Common myeloid progenitor, CD34-positive (primary cell): Measurements from ENCODE around the gene HDGF.

ENCODE experiments used
- CTCF ChIA-PET: fragments of 350-600 bp; sonication (Branson Sonifier 250); formaldehyde crosslinking; loops from one replicate; lab custom pipeline; 2021; ENCODE audit warnings: antibody characterized with exemption; lab: Charles Lee
- POLR2A ChIA-PET: fragments of 350-600 bp; sonication (Branson Sonifier 250); formaldehyde crosslinking; loops from one replicate; lab custom pipeline; 2021; ENCODE audit warnings: antibody characterized with exemption; lab: Charles Lee
- DNase-seq, 3 donors: peaks; one replicate each; pipeline versions ENCODE4 v3.0.0 to v3.0.0-alpha.2; 2013
- H3K27ac ChIP-seq, 2 experiments: 1 replicate in 1 of 2; 2 replicates in 1 of 2; pipeline ENCODE4 v1.7.0; 2013; ENCODE audit warnings: inconsistent platforms in 2 of 2, low read length in 2 of 2, mild to moderate bottlenecking in 2 of 2, low read depth in 1 of 2, moderate library complexity in 1 of 2; ENCODE audit not compliant: severe bottlenecking in 2 of 2, insufficient read depth in 1 of 2, poor library complexity in 1 of 2
- H3K27me3 ChIP-seq, 5 experiments: replicated peaks in 2 of 5; 1 replicate in 3 of 5; 2 replicates in 2 of 5; pipeline versions ENCODE4 v1.6.1 to v1.7.0; 2013; ENCODE audit warnings: low read length in 4 of 5, mild to moderate bottlenecking in 2 of 5, moderate library complexity in 2 of 5, inconsistent platforms in 1 of 5; ENCODE audit not compliant: insufficient read depth in 5 of 5, control insufficient read depth in 4 of 5
- H3K36me3 ChIP-seq, 4 experiments: 1 replicate in 2 of 4; 2 replicates in 2 of 4; pipeline versions ENCODE4 v1.6.1 to v1.7.0; 2013; ENCODE audit warnings: low read length in 3 of 4, control low read depth in 1 of 4, mild to moderate bottlenecking in 1 of 4; ENCODE audit not compliant: control insufficient read depth in 4 of 4, insufficient read depth in 4 of 4
- H3K4me1 ChIP-seq, 4 experiments: 1 replicate in 3 of 4; 2 replicates in 1 of 4; pipeline versions ENCODE4 v1.6.1 to v1.7.1; 2013; ENCODE audit warnings: low read length in 3 of 4, mild to moderate bottlenecking in 3 of 4, control low read depth in 1 of 4, inconsistent platforms in 1 of 4, moderate library complexity in 1 of 4; ENCODE audit not compliant: control insufficient read depth in 4 of 4, insufficient read depth in 4 of 4; ENCODE audit errors: control extremely low read depth in 1 of 4
- H3K4me3 ChIP-seq, 7 experiments: 1 replicate in 4 of 7; 2 replicates in 3 of 7; pipeline versions ENCODE4 v1.5.1 to v1.7.0; 2013; ENCODE audit warnings: mild to moderate bottlenecking in 7 of 7, low read length in 6 of 7, moderate library complexity in 6 of 7, inconsistent platforms in 2 of 7, low read depth in 2 of 7, control low read depth in 1 of 7; ENCODE audit not compliant: insufficient read depth in 4 of 7, control insufficient read depth in 1 of 7; ENCODE audit errors: extremely low read depth in 1 of 7
- H3K9me3 ChIP-seq, 5 experiments: 1 replicate in 4 of 5; 2 replicates in 1 of 5; pipeline versions ENCODE4 v1.6.1 to v1.7.1; 2013; ENCODE audit warnings: low read length in 4 of 5, mild to moderate bottlenecking in 2 of 5, inconsistent platforms in 1 of 5, low read depth in 1 of 5, moderate library complexity in 1 of 5; ENCODE audit not compliant: control insufficient read depth in 4 of 5, insufficient read depth in 2 of 5; ENCODE audit errors: control extremely low read depth in 1 of 5
- WGBS: methylation state at CpG from one replicate; pipeline ENCODE4 v1.1.5; 2013; ENCODE audit not compliant: insufficient coverage; 5-methylcytosine and 5-hydroxymethylcytosine counted together

HDGF gene

GRCh38 chr1:156743367-156744302 is 7.8 kb downstream of the HDGF start:
- CTCF ChIA-PET: interaction anchor here (0.6 to 3.5 kb wide), 3 partner anchors 15 to 117 kb away, joined by 3 to 25 read pairs (median 3); partner anchors contain the start of genes ISG20L2 and METTL25B
- Histone ChIP-seq H3K36me3 (peaks cover 4 to 59% (median 14%) of the 10 kb centered on the region in 4 experiments), H3K9me3 (no peaks in the 10 kb centered on the region), H3K27ac (peak overlapping the region in 1 of 2 experiments; percentile 95), H3K4me3 (no peak overlapping the region), H3K4me1 (peaks cover 31 to 75% (median 67%) of the 10 kb centered on the region in 4 experiments), H3K27me3 (no peaks in the 10 kb centered on the region)
- DNase-seq: no peak
- 96% methylated on average over 11 of the region's 14 CpGs for WGBS
- POLR2A ChIA-PET: no interaction called here

GRCh38 chr1:156742801-156743200 is 8.7 kb downstream of the HDGF start:
- Histone ChIP-seq H3K27ac (peak overlapping the region in 1 of 2 experiments; percentile 11), H3K36me3 (peaks cover 6 to 61% (median 20%) of the 10 kb centered on the region in 4 experiments), H3K4me1 (peaks cover 23 to 67% (median 58%) of the 10 kb centered on the region in 4 experiments), H3K4me3 (no peak overlapping the region), H3K9me3 (no peaks in the 10 kb centered on the region), H3K27me3 (no peaks in the 10 kb centered on the region)
- CTCF ChIA-PET: interaction anchor here (1.2 to 3.5 kb wide), 2 partner anchors 15 to 50 kb away, joined by 3 to 25 read pairs; partner anchors contain the start of genes ISG20L2 and METTL25B
- WGBS: 100% methylated on average over 2 of the region's 4 CpGs
- POLR2A ChIA-PET: no interaction called here
- no peak for DNase-seq

DNA sequence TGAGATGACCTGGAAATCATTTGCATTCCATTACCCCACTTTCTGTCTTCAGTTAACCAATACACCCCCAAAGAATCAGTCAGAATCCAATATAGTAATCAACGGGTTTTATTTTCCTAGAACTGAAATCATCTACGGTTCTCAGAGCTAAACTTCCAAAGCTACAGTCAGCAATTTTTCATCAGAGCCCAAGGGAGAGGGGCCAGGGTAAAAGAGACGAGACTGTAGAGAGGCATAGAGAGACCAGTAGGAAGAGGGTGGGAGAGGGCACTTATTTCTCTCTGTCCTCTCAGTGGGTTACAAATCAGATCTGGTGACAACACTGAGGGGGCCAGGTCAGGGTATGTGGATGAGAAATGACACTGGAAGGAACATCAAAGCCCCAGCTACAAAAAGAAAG is 9.5 kb downstream of the HDGF start:
- Histone ChIP-seq H3K4me1 (peaks cover 20 to 60% (median 52%) of the 10 kb centered on the region in 4 experiments), H3K9me3 (no peaks in the 10 kb centered on the region), H3K27me3 (no peaks in the 10 kb centered on the region), H3K27ac (peak overlapping the region in 1 of 2 experiments; percentile 78), H3K4me3 (peak overlapping the region in 1 of 7 experiments; percentile 61), H3K36me3 (peaks cover 6 to 66% (median 25%) of the 10 kb centered on the region in 4 experiments)
- WGBS: 100% methylated on average over 2 of the region's 3 CpGs
- ChIA-PET CTCF (interaction anchor here (1.1 to 3.5 kb wide), 6 partner anchors 11 to 118 kb away, joined by 3 to 25 read pairs (median 6); partner anchors contain the start of genes ISG20L2, METTL25B and PRCC), POLR2A (interaction anchor here (1.4 kb wide), 1 partner anchor 9 kb away, joined by 5 read pairs; the partner anchor contains the start of gene HDGF)
- DNase-seq: no peak

GRCh38 chr1:156741481-156741983 is 9.9 kb downstream of the HDGF start:
- Histone ChIP-seq H3K36me3 (peaks cover 11 to 71% (median 28%) of the 10 kb centered on the region in 4 experiments), H3K9me3 (no peaks in the 10 kb centered on the region), H3K4me3 (peak overlapping the region in 6 of 7 experiments; percentile 30 to 91 (median 61)), H3K27ac (peak overlapping the region; percentile 40 to 78), H3K27me3 (no peaks in the 10 kb centered on the region), H3K4me1 (peaks cover 20 to 55% (median 47%) of the 10 kb centered on the region in 4 experiments)
- POLR2A ChIA-PET: interaction anchor here (0.7 to 1.4 kb wide), 6 partner anchors 10 to 158 kb away, joined by 3 to 5 read pairs (median 4); partner anchors contain the start of genes HDGF, ISG20L2, METTL25B and PRCC
- DNase-seq: no peak
- CTCF ChIA-PET: interaction anchor here (1.1 to 3.5 kb wide), 6 partner anchors 11 to 118 kb away, joined by 3 to 25 read pairs (median 6); partner anchors contain the start of genes ISG20L2, METTL25B and PRCC
- 26% methylated on average over 3 of the region's 8 CpGs for WGBS

DNA sequence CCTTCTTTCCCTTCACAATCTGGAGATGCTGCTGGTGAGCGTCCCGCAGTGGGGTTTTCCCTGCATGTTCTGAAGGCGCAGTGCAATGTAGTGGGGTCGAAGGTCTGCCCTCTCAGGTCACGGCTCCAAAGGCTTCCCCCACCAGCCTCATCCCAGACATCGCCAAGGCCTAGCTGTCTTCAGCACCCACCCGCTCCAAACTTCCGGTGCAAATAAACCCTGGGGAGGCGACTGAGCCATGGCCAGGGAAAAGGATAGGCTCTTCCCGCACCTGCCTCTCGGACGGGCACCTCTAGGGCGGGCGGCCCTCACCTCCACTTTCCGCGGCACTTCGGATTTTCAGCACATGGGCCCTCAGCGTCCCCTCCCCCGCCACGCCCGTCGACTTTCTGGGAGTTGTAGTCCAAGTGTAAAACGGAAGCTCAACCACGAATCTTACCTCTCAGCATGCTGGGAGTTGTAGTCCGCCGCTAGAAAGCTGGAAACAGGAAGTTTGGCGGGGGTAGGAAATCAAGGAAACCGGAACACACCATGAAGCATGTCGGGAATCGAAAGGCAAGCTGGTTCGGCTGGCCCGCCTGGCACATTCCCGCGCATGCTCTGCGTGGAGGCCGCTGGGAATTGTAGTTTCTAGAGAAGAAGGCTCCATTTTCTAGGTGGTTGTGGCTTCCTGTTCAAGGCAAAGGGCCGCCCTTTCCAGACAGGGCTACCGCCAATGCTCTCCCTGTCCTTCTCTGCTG is 10.6 kb downstream of the HDGF start, which contains the start of gene MRPL24:
Gene MRPL24, minus strand, starts transcription at position 348 of the 740 bp plus-strand sequence. CDS start 2,384 bp downstream, outside the sequence.
- H3K27ac ChIP-seq: peak within 1 kb of the TSS; percentile 52 to 83
- DNase-seq: peak; percentile 99 to 100 (median 100)
- WGBS: 0% methylated on average over 32 of the region's 38 CpGs
- ChIA-PET CTCF (interaction anchor here (1.1 to 3.5 kb wide), 7 partner anchors 10 to 119 kb away, joined by 3 to 25 read pairs (median 5); partner anchors contain the start of genes HDGF, ISG20L2, METTL25B and PRCC), POLR2A (interaction anchor here (0.7 to 1.4 kb wide), 7 partner anchors 9 to 159 kb away, joined by 3 to 5 read pairs (median 4); partner anchors contain the start of genes HDGF, ISG20L2, METTL25B and PRCC)
- no peaks in the 10 kb centered on the region for H3K27me3 ChIP-seq
- peaks cover 16 to 49% (median 41%) of the 10 kb centered on the region in 4 experiments for H3K4me1 ChIP-seq
- H3K9me3 ChIP-seq: no peaks in the 10 kb centered on the region
- H3K36me3 ChIP-seq: peaks cover 11 to 73% (median 30%) of the 10 kb centered on the region in 4 experiments
- peak within 1 kb of the TSS; percentile 63 to 91 (median 83) for H3K4me3 ChIP-seq

- CTCF ChIA-PET: interaction anchor here (1.3 to 3.5 kb wide), 5 partner anchors 10 to 117 kb away, joined by 3 to 25 read pairs (median 6); partner anchors contain the start of genes HDGF, ISG20L2, METTL25B and PRCC
- no peaks in the 10 kb centered on the region for H3K9me3 ChIP-seq
- peak overlapping the region; percentile 63 to 91 (median 83) for H3K4me3 ChIP-seq
- 14% methylated on average over 5 of the region's 7 CpGs for WGBS
- H3K27ac ChIP-seq: peak overlapping the region; percentile 52 to 83
- H3K4me1 ChIP-seq: peaks cover 11 to 43% (median 35%) of the 10 kb centered on the region in 4 experiments
- H3K27me3 ChIP-seq: no peaks in the 10 kb centered on the region
- DNase-seq: no peak
- peaks cover 12 to 71% (median 32%) of the 10 kb centered on the region in 4 experiments for H3K36me3 ChIP-seq
- POLR2A ChIA-PET: interaction anchor here (1.1 kb wide), 2 partner anchors 11 to 28 kb away, joined by 3 to 4 read pairs; no protein-coding TSS in a partner anchor
These were observed 11.2 kb downstream of the HDGF start for GRCh38 chr1:156740237-156740740.
